Measurements from ENCODE around the gene PMP22. TPM values are rescaled to one million over a fixed set of nuclear protein-coding genes. Genes with fewer than 3 reads are reported as not detected.

PMP22 gene
- total RNA-seq, 6 experiments from 2014 or later: 3.0 to 9.2 (median 6.9) TPM

GRCh38 chr17:15180121-15180561 is 85.0 kb downstream of the PMP22 start:
- H3K27ac ChIP-seq: no peak overlapping the region
- intact Hi-C loops (cut with DNase I): no loop called here
- no peaks in the 10 kb centered on the region for H3K4me1 ChIP-seq
- no peak for TF ChIP-seq CTCF (IDR thresholded peaks at IDR 0.05)
- TF ChIP-seq POLR2A (IDR thresholded peaks at IDR 0.05): no peak
- peaks cover 0 to 6% of the 10 kb centered on the region in 2 donors for H3K27me3 ChIP-seq
- no peaks in the 10 kb centered on the region for H3K36me3 ChIP-seq
- ATAC-seq (no peak), DNase-seq (no peak)
- H3K9me3 ChIP-seq: no peaks in the 10 kb centered on the region
- 39% methylated on average over 6 of the region's 8 CpGs for WGBS (ENCODE audit: insufficient coverage, low coverage, low lambda C conversion rate, missing lambda C conversion rate)
- H3K4me3 ChIP-seq: no peak overlapping the region

Small RNAs within 50 kb of the gene (microRNA-seq; reads per million reads assigned to microRNA genes)
- gene MIR4731: 0 to 0.64 reads per million in 2 donors

Small RNAs within 50 kb of the gene (small RNA-seq; reads per million reads assigned to genes)
- gene MIR4731: 0 reads per million in 2 experiments
- gene RNU6-799P: 0 reads per million in 2 experiments

Other genes with a start within 250 kb of the PMP22 start
- not detected for gene TEKT3, start 76.3 kb upstream of the PMP22 start, total RNA-seq
- 1 to 10 TPM in 3 of 6 experiments, under 1 TPM in 3; 0.43 to 3.3 (median 1.3) TPM for gene CDRT4, start 202.3 kb upstream of the PMP22 start, total RNA-seq